ENCODE results near the gene SH3TC1. TPM values are rescaled to one million over a fixed set of nuclear protein-coding genes. Genes with fewer than 3 reads are reported as not detected.

SH3TC1 gene
- total RNA-seq, 1 donor from 2014 or later, result 50.6 TPM

GRCh38 chr4:8179771-8180170 is 19.3 kb upstream of the SH3TC1 start:
- DNase-seq (ENCODE audit: extremely low spot score in 2 of 2), result no peak
- no peak overlapping the region for H3K27ac ChIP-seq
- H3K4me3 ChIP-seq, result no peak overlapping the region
- no peaks in the 10 kb centered on the region for H3K9me3 ChIP-seq
- intact Hi-C loops (cut with DNase I), result no loop called here
- no peaks in the 10 kb centered on the region for H3K27me3 ChIP-seq
- no peak for TF ChIP-seq POLR2AphosphoS5 (IDR thresholded peaks at IDR 0.05; ENCODE audit: insufficient read depth in 1 of 2, low read depth in 1 of 2)
- no peak for TF ChIP-seq CTCF (IDR thresholded peaks at IDR 0.05)
- no peak for TF ChIP-seq POLR2A (IDR thresholded peaks at IDR 0.05)
- peaks cover 23% of the 10 kb centered on the region for H3K4me1 ChIP-seq
- no peaks in the 10 kb centered on the region for H3K36me3 ChIP-seq

GRCh38 chr4:8180310-8181093 is 18.6 kb upstream of the SH3TC1 start:
- TF ChIP-seq CTCF (IDR thresholded peaks at IDR 0.05), result no peak
- Histone ChIP-seq H3K4me3 (no peak overlapping the region), H3K27ac (no peak overlapping the region), H3K4me1 (peaks cover 30% of the 10 kb centered on the region), H3K36me3 (no peaks in the 10 kb centered on the region), H3K9me3 (no peaks in the 10 kb centered on the region), H3K27me3 (no peaks in the 10 kb centered on the region)
- intact Hi-C loops (cut with DNase I), result no loop called here
- DNase-seq (ENCODE audit: extremely low spot score in 2 of 2), result no peak

GRCh38 chr4:8181119-8181518 is 18.0 kb upstream of the SH3TC1 start:
- H3K9me3 ChIP-seq, result no peaks in the 10 kb centered on the region
- TF ChIP-seq POLR2A (IDR thresholded peaks at IDR 0.05) (no peak), POLR2AphosphoS5 (IDR thresholded peaks at IDR 0.05; ENCODE audit: insufficient read depth in 1 of 2, low read depth in 1 of 2) (no peak), CTCF (IDR thresholded peaks at IDR 0.05) (no peak)
- no peaks in the 10 kb centered on the region for H3K36me3 ChIP-seq
- H3K27me3 ChIP-seq, result no peaks in the 10 kb centered on the region
- H3K4me3 ChIP-seq, result no peak overlapping the region
- peaks cover 36% of the 10 kb centered on the region for H3K4me1 ChIP-seq
- H3K27ac ChIP-seq, result no peak overlapping the region
- no peak for DNase-seq (ENCODE audit: extremely low spot score in 2 of 2)
- intact Hi-C loops (cut with DNase I), result no loop called here

- intact Hi-C loops (cut with DNase I), result no loop called here
- Histone ChIP-seq H3K9me3 (no peaks in the 10 kb centered on the region), H3K36me3 (no peaks in the 10 kb centered on the region), H3K4me3 (no peak overlapping the region), H3K27ac (peak overlapping the region; percentile 1), H3K27me3 (no peaks in the 10 kb centered on the region), H3K4me1 (peaks cover 40% of the 10 kb centered on the region)
- TF ChIP-seq POLR2A (IDR thresholded peaks at IDR 0.05) (no peak), POLR2AphosphoS5 (IDR thresholded peaks at IDR 0.05; ENCODE audit: insufficient read depth in 1 of 2, low read depth in 1 of 2) (no peak), CTCF (IDR thresholded peaks at IDR 0.05) (no peak)
- DNase-seq (ENCODE audit: extremely low spot score in 2 of 2), result no peak
Measured at GRCh38 chr4:8181844-8182243, 17.2 kb upstream of the SH3TC1 start.

- intact Hi-C loops (cut with DNase I), result no loop called here
- Histone ChIP-seq H3K9me3 (no peaks in the 10 kb centered on the region), H3K36me3 (no peaks in the 10 kb centered on the region), H3K4me1 (peaks cover 40% of the 10 kb centered on the region), H3K4me3 (no peak overlapping the region), H3K27me3 (no peaks in the 10 kb centered on the region), H3K27ac (peak overlapping the region; percentile 68)
- TF ChIP-seq POLR2AphosphoS5 (IDR thresholded peaks at IDR 0.05; ENCODE audit: insufficient read depth in 1 of 2, low read depth in 1 of 2) (peak in 1 of 2 donors; percentile 24), POLR2A (IDR thresholded peaks at IDR 0.05) (no peak)
- DNase-seq (ENCODE audit: extremely low spot score in 2 of 2), result no peak
Measured at GRCh38 chr4:8182294-8182693, 16.8 kb upstream of the SH3TC1 start.

All from vagina (tissue), 2 donors.